NOMO-1 treated with dmso at 0.1 percent for 144 hours (cell line): ENCODE data around the gene ASCL2.

Source experiments
- DNase-seq: peaks from one replicate; lab custom pipeline; 2025; ENCODE audit not compliant: unreplicated experiment; lab: John Stamatoyannopoulos, UW

The ASCL2 gene

DNA sequence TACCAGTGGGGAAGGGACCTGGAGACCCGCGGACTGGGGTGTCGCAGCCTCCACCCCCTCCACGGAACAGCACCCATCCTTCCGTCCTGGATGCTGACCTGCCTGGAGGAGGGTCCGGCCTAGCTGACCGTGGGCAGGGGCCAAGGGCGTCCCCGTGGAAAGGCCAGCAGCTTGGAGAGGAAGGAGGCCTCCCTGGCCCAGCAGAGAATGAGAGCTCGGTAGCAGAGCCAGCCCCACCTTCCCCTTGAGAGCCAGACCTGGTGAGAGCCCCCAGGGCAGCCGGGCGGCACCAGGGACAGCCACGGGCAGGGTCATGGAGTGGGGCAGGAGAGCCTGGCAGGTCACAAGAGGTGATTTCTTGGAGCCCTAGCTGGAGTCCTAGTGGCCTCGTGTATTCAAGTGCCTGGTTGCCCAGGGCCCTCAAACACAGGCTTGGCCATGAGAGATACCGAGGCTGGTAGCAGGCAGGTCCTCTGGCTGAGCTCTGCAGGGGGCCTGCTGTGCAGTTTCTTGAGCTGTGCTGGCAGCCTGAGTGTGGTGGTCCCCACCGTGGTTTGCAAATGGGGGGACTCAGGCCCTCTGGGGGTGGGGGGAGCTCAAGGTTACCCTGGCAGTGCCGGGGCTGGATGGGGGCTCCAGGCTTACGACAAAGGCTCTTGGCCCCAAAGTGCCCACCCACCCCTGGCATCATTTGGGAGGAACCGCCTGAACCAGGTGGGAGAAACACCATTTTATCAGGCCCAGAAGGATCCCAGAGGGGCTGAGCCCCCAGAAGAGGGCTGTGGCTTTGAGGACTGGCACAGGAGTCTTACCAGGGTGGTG is 39.1 kb upstream of the ASCL2 start:
- no peak for DNase-seq

- DNase-seq, result no peak
Observed at GRCh38 chr11:2308713-2309112, 38.3 kb upstream of the ASCL2 start.

- no peak for DNase-seq
Observed at GRCh38 chr11:2307501-2308331, 37.3 kb upstream of the ASCL2 start.

DNA sequence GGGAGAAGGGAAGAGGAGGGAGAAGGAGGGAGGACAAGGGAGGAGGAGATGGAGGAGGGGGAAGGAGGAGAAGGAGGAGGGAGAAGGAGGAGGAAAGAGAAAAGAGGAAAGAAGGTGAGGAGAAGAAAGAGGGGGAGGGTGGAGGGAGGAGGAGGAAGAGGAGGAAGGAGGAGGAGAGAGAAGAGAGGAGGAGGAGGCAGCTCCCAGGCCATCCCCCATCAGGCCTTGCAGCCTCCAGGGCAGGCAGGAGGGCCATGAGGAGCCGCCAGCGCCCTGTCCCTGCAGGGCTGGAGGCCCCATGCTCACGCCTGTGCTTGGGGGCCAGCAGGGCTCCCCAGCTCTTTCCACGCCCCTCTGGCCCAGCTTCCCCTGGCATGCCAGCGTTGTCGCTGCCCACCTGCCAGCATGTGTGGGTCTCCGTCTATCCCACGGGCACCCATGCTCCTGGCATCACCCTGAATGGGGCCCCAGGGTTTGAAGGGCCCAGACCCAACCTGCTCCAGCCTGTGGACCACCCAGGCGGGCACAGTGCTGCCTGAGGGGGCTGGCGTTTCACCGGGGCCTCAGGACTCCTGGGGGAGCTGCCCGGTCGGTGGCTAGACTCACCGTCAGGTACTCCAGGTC is 36.6 kb upstream of the ASCL2 start:
- no peak for DNase-seq

- no peak for DNase-seq
Observed at GRCh38 chr11:2306452-2306823, 36.0 kb upstream of the ASCL2 start.

GRCh38 chr11:2305788-2306451 is 35.5 kb upstream of the ASCL2 start:
- peak; percentile 28 for DNase-seq

GRCh38 chr11:2305140-2305778 is 34.9 kb upstream of the ASCL2 start:
- peak; percentile 54 for DNase-seq

GRCh38 chr11:2304506-2305139 is 34.2 kb upstream of the ASCL2 start:
- no peak for DNase-seq

DNA sequence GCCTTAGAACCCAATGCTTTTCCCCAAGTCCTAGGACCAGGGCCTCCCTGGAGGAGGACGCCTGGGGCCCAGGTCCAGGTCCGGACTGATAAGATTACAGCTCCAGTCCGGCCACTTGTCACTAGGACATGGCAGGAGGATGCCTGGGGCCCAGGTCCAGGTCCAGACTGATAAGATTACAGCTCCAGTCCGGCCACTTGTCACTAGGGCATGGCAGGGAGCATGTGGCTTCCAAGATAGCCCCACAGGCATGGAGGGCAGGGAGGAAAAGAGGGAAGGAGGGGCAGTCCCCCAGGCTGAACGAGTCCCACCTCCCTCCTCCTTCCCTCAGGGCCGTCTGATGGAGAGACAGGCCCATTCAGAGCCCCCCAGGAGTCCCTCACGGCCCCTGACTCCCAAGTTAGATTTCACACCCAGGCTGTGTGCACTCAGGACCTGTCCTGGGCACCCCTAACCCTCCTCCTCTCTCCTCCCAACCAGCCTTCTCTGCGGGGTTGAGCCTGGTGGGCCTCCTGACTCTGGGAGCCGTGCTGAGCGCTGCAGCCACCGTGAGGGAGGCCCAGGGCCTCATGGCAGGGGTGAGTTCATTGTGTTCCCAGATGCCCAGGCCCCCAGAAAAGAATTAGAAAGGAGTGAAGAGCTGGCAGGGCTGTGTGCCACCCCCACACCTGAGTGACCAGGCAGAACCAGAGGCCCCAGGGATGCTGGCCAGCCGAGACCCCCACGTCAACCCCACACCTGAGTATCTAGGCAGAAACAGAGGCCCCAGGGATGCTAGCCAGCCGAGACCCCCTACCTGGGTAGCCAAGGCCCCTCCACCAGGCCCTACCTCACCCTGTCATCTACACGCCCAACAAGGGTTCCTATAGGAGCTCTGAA is 33.5 kb upstream of the ASCL2 start:
- DNase-seq, result no peak

DNA sequence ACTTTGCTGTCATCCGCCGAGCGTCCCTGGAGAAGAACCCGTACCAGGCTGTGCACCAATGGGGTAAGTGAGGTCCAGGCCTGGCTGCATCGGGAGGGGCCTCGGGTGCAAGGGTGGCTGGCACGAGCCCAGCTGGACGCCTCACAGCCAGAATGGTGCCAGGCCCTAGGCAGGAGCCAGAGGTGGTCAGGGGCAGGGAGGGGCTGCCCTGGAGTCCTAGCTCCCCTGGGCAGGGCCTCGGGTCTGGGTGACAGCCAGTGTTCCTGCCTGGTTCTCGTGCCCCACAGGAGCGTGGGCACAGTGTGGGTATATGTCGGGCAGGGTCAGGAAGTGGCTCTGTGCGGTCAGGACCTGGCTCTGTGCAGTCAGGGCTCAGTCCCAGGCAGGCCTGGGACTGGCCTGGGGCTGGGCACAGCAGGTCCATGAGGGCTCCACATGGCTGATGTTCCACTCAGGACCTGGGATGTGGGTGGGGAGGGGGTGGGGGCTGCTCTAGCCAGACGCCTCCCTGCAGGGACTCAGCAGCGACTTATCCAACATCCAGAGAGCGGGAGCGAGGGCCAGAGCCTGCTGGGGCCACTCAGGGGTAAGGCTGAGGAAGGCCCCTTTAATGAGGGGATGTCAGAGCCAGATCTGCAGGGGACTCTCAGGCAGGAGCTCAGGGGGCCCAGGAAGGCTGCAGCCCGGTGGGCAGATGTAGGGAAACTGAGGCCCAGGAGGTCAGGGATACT is 32.7 kb upstream of the ASCL2 start:
- DNase-seq, result no peak

- peak; percentile 27 for DNase-seq
Observed at GRCh38 chr11:2302306-2302895, 32.0 kb upstream of the ASCL2 start.

DNA sequence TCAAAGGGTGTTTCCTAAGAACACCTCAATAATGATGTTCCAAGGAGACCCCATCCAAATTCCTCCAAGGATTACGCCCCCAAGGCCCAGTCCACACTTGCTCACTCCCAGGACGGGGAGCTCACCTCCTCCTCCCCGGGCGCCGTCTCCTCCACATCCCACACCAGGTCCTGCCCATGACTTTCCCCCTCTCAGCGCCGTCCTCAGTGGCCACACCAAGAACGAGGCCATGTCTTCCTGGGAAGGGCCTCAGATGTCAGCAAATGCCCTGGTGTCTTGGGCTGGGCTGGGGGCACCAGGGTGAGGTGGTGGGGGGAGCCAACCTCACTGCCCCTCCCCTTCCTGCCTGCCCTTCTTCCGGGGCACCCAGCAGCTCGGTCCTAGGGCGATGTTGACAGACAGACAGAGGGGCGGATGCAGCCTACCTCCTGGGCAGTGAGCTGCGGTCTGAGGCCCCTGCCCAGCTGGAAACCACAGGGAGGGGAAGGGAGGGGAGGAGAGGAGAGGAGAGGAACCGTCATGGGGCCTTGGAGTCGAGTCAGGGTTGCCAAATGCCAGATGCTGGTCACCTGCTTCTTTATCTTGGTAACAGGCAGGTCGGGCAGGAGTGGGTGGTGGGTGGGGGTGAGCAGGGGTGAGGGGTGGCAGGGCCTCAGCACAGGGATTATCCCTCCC is 31.4 kb upstream of the ASCL2 start, which contains the start of the genes C11orf21 and TSPAN32:
Gene C11orf21 (minus strand): TSS at position 288 of the 675 bp plus-strand sequence. CDS start 110 bp downstream, at position 178.
Gene TSPAN32 (plus strand): TSS at position 383 of the 675 bp plus-strand sequence. CDS start 137 bp downstream, at position 520.
- DNase-seq, result peak; percentile 97

GRCh38 chr11:2300936-2301630 is 30.7 kb upstream of the ASCL2 start:
- no peak for DNase-seq

DNA sequence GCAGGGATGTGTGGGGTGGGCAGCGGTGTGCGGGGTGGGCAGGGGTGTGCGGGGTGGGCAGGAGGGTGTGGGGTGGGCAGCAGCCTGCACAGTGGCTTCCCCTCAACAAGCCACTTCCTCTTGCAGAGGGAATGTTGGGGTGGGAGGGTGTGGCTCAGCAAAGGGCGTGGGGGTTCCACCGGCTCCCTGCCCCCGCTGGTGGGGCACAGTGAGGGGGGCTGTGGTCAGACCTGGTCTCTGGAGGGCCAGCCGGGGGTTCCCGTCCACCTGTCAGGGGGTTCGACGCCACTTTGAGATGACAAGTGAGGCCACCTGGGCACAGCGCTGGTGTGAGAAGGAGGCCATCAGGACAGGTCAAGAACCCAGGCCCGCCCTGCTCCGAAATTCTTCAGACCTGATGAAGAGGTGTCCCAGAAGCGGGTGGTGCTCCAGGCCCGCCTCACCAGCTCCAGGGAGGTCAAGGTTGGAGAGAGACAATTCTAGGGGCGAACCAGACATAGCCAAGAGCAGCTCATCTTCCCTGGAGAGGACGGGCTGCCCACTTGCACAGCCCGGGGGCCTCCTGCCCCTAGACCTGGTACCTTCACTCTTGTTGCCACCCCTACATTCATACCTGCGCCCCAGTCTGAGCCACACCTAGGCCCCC is 30.0 kb upstream of the ASCL2 start:
- DNase-seq, result no peak

DNA sequence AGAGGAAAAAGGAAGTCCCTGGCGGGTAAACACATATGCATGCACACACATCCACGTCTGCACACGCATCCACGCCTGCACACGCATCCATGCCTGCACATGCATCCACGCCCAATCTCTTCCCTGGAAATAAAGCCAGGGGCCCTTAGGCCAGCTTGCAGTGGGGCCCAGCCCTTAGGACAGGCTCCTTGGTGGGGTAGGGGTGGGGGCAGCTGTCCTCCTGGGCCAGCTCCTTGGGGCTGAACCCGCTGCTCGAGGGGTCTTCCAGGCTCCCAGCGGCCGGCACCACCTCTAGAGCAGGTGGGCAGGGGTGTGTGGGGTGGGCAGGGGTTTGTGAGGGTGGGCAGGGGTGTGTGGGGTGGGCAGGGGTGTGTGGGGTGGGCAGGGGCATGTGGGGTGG is 29.4 kb upstream of the ASCL2 start:
- DNase-seq, result no peak
